K562 (cell line): Measurements from ENCODE around the gene DALRD3. TPM values are rescaled to one million over a fixed set of nuclear protein-coding genes. Genes with fewer than 3 reads are reported as not detected.

Source experiments
- ARHGAP35 ChIP-seq: fragments of 450-650 bp; IDR thresholded peaks from 2 replicates; pipeline ENCODE4 v1.6.1; 2018; ENCODE audit not compliant: partially characterized antibody
- FOS ChIP-seq: IDR thresholded peaks from 3 replicates; pipeline ENCODE4 v1.6.1; 2011; ENCODE audit not compliant: insufficient read length; ENCODE audit errors: extremely low read depth
- LARP7 ChIP-seq: fragments of 450-650 bp; IDR thresholded peaks from 2 replicates; pipeline ENCODE4 v1.6.1; 2016
- LEF1 ChIP-seq: fragments of 450-650 bp; IDR thresholded peaks from 2 replicates; pipeline ENCODE4 v1.6.1; 2016; ENCODE audit warnings: mild to moderate bottlenecking
- PHB ChIP-seq: fragments of 250-450 bp; sonication (Bioruptor Pico); IDR thresholded peaks from 2 replicates; pipeline ENCODE4 v1.5.0; 2021
- PTBP1 ChIP-seq: fragments of 200-400 bp; formaldehyde crosslinking; IDR thresholded peaks from 2 replicates; pipeline ENCODE4 v1.6.1; 2017; ENCODE audit warnings: low read depth, low read length
- RBFOX2 ChIP-seq: fragments of 200-400 bp; formaldehyde crosslinking; IDR thresholded peaks from 2 replicates; pipeline ENCODE4 v1.6.1; 2017; ENCODE audit warnings: low read depth, mild to moderate bottlenecking, low read length, moderate library complexity
- SAFB2 ChIP-seq: fragments of 200-400 bp; formaldehyde crosslinking; IDR thresholded peaks from 2 replicates; pipeline ENCODE4 v1.6.1; 2018; ENCODE audit warnings: borderline replicate concordance, low read length, low read depth, moderate library complexity; ENCODE audit not compliant: severe bottlenecking
- SREBF2 ChIP-seq: sonication (generic); formaldehyde crosslinking; IDR thresholded peaks from 2 replicates; pipeline ENCODE4 v1.4.0; 2020; ENCODE audit warnings: mild to moderate bottlenecking, missing genetic modification reagents
- ZFP30 ChIP-seq: fragments of 250-450 bp; sonication (Bioruptor Pico); IDR thresholded peaks from 2 replicates; pipeline ENCODE4 v1.8.0; 2022; ENCODE audit warnings: moderate library complexity, mild to moderate bottlenecking, inconsistent platforms, borderline replicate concordance
- ZNF197 ChIP-seq: fragments of 200-800 bp; sonication (Bioruptor generic); IDR thresholded peaks from 2 replicates; pipeline ENCODE4 v1.6.1; 2016; ENCODE audit warnings: low read depth, missing genetic modification characterization, missing compliant biosample characterization
- ZNF217 ChIP-seq: sonication (generic); formaldehyde crosslinking; IDR thresholded peaks from 2 replicates; pipeline ENCODE4 v1.8.0; 2022; ENCODE audit warnings: mild to moderate bottlenecking, missing genetic modification reagents
- ZNF316 ChIP-seq: fragments of 450-650 bp; IDR thresholded peaks from 2 replicates; pipeline ENCODE4 v1.6.1; 2016
- polyA plus RNA-seq, 8 experiments: library from polyadenylated mRNA; depleted of rRNA in 4 of 8; stranded (reverse) in 5 of 8; unstranded in 3 of 8; fragments of >200 nt; fragmentation: Nextera tagmentation in 2 of 8; fragmentation: Illumina TruSeq in 1 of 8; extraction: Ambion mirVana in 2 of 8; extraction: Trizol in 1 of 8; gene quantifications; 2 replicates each; pipeline versions ENCODE4 v1.2.1 to v1.2.3, GENCODE V29; 2011 to 2014; ENCODE audit warnings: inconsistent platforms in 1 of 8, missing spikeins in 1 of 8
- total RNA-seq, 7 experiments: library from RNA; depleted of rRNA in 6 of 7; stranded (reverse); fragments of >200 nt in 6 of 7; fragmentation: Illumina TruSeq in 2 of 7; extraction: Trizol in 2 of 7; gene quantifications; 2 replicates each; pipeline versions ENCODE4 v1.2.1 to v1.2.3, GENCODE V29; 2011 to 2021; ENCODE audit warnings: low replicate concordance in 1 of 7
- TF ChIP-seq, protein P1 (sequence below), 2 experiments: fragments of 450-650 bp; IDR thresholded peaks; 2 replicates each; pipeline ENCODE4 v1.6.1; 2016; ENCODE audit warnings: mild to moderate bottlenecking in 2 of 2, borderline replicate concordance in 1 of 2, low read depth in 1 of 2, moderate library complexity in 1 of 2
- TF ChIP-seq, protein P2 (sequence below): sonication (generic); formaldehyde crosslinking; IDR thresholded peaks from 2 replicates; pipeline ENCODE4 v1.8.1; 2022; ENCODE audit warnings: missing genetic modification reagents
- TF ChIP-seq, protein P3 (sequence below): sonication (generic); formaldehyde crosslinking; IDR thresholded peaks from 2 replicates; pipeline ENCODE4 v1.8.0; 2022; ENCODE audit warnings: mild to moderate bottlenecking, missing genetic modification reagents, borderline replicate concordance

The DALRD3 gene
- total and polyA plus RNA-seq, 9 of the 15 experiments (the other 6 are each of a cell fraction or from before 2014, with no cell fraction given): 6.6 to 31.3 (median 14.4) TPM

DNA sequence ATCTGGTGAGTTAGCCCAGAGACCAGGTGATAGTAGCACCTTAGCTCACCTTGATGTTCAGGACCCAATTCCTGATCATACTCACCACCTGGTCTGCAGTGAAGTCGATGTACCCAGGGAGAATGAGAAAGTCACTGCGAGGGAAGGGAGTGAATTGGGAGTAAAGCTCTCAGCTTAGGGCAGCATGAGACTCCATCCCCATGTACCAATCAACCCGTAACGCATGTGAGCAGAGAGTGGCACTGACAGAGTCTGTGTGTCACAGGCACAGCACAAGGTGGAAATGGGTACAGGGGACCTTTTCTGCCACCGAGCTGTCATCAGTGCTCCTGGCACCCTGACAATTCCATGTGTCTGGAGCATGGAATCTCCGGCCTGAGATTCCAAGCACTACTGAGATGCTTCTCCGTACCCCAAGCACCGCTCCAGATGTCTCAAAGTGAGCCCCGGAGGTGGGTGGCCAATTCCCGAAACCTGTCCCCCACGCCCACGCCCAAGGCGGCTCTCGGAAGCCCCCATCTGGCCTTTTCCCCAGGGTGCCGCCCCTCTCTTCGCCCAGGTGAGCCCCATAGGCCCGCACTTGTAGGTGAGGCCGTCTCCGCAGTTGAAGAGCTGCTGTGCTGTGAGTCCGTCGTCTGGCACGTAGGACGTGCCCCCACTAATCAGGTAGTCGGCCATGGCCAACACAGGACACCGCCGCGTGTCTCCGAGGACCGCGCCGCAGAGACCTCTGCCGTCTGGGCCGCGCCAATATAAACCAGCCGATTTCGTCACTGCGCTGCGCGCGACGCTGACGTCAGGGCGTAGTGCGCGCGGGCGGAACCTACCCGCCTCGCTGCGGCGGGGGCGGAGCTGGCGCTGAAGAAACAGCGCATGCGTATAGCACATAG, 10.5 kb upstream of the DALRD3 start, which contains the start of gene IMPDH2 (continued):
- TF ChIP-seq, protein P1, sequence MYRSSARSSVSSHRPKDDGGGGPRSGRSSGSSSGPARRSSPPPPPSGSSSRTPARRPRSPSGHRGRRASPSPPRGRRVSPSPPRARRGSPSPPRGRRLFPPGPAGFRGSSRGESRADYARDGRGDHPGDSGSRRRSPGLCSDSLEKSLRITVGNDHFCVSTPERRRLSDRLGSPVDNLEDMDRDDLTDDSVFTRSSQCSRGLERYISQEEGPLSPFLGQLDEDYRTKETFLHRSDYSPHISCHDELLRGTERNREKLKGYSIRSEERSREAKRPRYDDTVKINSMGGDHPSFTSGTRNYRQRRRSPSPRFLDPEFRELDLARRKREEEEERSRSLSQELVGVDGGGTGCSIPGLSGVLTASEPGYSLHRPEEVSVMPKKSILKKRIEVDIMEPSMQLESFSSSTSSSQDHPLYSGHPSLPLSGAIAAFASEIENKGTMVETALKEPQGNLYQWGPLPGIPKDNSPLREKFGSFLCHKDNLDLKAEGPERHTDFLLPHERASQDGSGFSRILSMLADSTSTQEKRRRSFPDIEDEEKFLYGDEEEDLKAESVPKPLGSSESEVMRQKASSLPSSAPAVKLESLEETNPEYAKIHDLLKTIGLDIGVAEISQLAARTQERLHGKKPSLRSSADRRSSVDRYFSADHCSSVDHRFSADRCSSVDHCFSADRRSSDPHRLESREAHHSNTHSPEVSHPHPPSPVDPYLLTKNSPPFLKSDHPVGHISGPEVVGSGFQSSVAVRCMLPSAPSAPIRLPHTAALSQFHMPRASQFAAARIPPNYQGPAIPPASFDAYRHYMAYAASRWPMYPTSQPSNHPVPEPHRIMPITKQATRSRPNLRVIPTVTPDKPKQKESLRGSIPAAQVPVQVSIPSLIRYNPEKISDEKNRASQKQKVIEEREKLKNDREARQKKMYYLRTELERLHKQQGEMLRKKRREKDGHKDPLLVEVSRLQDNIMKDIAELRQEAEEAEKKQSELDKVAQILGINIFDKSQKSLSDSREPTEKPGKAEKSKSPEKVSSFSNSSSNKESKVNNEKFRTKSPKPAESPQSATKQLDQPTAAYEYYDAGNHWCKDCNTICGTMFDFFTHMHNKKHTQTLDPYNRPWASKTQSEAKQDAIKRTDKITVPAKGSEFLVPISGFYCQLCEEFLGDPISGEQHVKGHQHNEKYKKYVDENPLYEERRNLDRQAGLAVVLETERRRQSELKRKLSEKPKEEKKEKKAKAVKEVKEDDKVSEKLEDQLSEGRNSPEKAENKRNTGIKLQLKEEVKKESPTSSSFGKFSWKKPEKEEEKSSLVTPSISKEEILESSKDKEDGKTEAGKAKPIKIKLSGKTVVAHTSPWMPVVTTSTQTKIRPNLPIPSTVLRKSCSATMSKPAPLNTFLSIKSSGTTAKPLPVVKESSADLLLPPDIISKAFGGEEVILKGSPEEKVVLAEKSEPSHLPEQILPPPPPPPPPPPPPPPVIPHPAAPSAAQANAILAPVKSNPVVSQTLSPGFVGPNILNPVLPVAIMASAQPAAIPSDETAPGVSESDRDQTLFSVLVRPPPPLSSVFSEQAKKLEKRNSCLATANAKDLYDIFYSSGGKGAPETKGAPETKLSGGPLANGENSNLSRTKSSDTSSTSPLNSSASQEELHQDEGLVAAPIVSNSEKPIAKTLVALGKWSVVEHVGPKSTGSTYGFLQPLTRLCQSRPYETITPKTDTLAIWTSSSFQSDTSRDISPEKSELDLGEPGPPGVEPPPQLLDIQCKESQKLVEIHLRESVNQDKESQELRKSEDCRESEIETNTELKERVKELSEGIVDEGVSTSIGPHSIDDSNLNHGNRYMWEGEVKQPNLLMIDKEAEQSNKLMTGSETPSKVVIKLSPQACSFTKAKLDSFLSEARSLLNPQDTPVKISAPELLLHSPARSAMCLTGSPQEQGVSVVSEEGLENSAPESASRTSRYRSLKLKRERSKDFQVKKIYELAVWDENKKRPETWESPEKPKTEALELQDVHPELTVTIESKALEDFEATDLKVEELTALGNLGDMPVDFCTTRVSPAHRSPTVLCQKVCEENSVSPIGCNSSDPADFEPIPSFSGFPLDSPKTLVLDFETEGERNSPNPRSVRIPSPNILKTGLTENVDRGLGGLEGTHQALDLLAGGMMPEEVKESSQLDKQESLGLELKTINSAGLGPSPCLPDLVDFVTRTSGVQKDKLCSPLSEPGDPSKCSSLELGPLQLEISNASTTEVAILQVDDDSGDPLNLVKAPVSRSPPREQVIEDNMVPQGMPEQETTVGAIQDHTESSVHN (IDR thresholded peaks at IDR 0.05; ENCODE audit: borderline replicate concordance in 1 of 2, low read depth in 1 of 2): no peak
- TF ChIP-seq ZNF197 (CRISPR knock-in tag): no peak
- TF ChIP-seq SAFB2: no peak
- no peak; the same call in 1 of the 2 replicates for TF ChIP-seq LARP7
- peak; percentile 100 for TF ChIP-seq RBFOX2
- TF ChIP-seq SREBF2 (CRISPR knock-in tag): no peak
- TF ChIP-seq PTBP1: no peak
- no peak for TF ChIP-seq ARHGAP35
- peak; percentile 86 for TF ChIP-seq PHB (CRISPR knock-in tag)
- TF ChIP-seq LEF1: no peak
- TF ChIP-seq ZNF217: no peak
- TF ChIP-seq, protein P2, sequence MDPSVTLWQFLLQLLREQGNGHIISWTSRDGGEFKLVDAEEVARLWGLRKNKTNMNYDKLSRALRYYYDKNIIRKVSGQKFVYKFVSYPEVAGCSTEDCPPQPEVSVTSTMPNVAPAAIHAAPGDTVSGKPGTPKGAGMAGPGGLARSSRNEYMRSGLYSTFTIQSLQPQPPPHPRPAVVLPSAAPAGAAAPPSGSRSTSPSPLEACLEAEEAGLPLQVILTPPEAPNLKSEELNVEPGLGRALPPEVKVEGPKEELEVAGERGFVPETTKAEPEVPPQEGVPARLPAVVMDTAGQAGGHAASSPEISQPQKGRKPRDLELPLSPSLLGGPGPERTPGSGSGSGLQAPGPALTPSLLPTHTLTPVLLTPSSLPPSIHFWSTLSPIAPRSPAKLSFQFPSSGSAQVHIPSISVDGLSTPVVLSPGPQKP (CRISPR knock-in tag): no peak
- no peak for TF ChIP-seq ZFP30 (CRISPR knock-in tag)
- no peak for TF ChIP-seq FOS
- TF ChIP-seq ZNF316: peak; percentile 48; the same call in 1 of the 2 replicates
- TF ChIP-seq, protein P3, sequence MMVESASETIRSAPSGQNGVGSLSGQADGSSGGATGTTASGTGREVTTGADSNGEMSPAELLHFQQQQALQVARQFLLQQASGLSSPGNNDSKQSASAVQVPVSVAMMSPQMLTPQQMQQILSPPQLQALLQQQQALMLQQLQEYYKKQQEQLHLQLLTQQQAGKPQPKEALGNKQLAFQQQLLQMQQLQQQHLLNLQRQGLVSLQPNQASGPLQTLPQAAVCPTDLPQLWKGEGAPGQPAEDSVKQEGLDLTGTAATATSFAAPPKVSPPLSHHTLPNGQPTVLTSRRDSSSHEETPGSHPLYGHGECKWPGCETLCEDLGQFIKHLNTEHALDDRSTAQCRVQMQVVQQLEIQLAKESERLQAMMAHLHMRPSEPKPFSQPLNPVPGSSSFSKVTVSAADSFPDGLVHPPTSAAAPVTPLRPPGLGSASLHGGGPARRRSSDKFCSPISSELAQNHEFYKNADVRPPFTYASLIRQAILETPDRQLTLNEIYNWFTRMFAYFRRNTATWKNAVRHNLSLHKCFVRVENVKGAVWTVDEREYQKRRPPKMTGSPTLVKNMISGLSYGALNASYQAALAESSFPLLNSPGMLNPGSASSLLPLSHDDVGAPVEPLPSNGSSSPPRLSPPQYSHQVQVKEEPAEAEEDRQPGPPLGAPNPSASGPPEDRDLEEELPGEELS (CRISPR knock-in tag): no peak
